ENCODE results near the gene SHD.
"Not testable (repeated sequence)": the region's sequence is repeated elsewhere in the genome, so short reads cannot be mapped to it uniquely, and the experiment has no call there.

The SHD gene, protein sequence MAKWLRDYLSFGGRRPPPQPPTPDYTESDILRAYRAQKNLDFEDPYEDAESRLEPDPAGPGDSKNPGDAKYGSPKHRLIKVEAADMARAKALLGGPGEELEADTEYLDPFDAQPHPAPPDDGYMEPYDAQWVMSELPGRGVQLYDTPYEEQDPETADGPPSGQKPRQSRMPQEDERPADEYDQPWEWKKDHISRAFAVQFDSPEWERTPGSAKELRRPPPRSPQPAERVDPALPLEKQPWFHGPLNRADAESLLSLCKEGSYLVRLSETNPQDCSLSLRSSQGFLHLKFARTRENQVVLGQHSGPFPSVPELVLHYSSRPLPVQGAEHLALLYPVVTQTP

DNA sequence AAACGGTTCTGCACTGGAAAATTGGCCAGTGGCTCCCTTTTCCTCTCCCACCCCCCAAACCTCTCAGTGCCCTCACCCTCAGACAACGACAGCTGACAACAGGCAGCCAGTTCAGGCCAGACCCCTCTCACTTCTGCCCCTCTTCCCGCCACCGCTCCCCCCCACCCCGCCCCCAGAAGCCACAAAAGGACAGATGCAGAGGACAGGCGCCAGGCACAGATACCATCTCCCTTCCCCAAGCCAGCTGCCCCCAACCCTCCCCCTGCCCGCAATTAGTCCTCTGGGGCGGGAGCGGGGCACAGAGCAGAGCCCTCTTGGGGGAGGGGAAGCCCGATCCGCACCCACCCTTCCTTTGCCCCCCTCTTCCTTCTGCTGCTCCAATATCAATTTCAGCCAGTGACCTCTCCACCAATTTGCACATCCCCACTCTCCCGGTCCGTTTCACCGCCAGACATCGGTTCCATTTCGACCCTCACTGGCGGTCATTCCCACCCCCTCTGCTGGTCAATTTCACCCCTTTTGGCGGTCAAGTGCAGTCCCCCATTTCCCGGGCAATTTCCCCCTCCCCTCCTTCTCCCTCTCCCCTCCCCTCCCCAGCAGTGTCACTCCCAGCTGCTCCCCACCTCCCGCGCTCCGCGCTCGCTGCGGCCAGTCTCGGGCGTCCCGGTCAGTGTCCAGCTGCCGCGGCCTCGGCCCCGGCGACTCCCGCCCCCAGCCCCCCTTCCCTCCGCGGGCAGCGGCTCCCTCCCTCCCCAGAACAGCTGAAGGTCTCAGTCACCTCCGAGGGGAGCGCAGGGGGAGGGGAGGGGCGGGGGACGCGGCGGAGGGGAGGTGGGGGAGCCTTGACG is at the start of gene SHD:
SHD (plus strand) TSS at position 848 of the 848 bp plus-strand sequence. CDS start 798 bp downstream, outside the sequence.
- peak; percentile 22 for DNase-seq

DNA sequence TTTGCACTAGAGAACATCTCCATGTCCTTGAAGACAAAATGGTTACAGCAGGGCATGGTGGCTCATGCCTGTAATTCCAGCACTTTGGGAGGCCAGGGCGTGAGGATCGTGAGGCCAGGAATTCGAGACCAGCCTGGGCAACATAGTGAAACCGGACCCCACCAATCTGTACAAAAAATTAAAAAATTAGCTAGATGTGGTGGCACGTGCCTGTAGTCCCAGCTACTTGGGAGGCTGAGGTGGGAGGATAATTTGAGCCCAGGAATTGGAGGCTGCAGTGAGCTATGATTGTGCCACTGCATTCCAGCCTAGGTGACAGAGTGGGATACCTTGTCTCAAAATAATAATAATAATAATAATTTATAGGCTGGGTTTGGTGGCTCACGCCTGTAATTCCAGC is 48.8 kb upstream of the SHD start:
- not testable (repeated sequence) for DNase-seq

DNA sequence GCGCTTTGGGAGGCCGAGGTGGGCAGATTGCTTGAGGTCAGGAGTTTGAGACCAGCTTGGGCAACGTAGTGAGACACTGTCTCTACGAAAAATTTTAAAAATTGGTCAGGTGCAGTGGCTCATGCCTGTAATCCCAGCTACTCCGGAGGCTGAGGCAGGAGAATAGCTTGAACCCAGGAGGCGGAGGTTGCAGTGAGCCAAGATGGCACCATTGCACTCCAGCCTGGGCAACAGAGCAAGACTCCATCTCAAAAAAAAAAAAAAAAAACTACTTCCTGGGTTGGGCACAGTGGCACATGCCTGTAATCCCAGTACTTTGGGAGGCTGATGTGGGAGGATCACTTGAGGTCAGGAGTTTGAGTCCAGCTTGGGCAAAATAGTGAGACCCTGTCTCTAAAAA is 47.5 kb upstream of the SHD start:
- not testable (repeated sequence) for DNase-seq

DNA sequence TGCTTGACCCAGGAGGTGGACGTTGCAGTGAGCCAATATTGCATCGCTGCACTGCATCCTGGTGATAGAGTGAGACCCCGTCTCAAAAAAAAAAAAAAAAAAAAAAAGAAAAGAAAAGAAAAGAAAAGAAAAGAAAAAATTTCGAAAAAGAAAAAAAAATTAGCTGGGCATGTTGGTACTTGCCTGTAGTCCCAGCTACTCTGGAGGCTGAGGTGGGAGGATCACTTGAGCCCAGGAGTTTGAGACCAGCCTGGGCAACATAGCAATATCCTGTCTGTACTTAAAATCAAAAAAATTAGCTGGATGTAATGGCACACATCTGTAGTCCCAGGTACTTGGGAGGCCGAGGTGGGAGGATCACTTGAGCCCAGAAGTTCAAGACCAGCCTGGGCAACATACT is 46.9 kb upstream of the SHD start:
- DNase-seq, result not testable (repeated sequence)

DNA sequence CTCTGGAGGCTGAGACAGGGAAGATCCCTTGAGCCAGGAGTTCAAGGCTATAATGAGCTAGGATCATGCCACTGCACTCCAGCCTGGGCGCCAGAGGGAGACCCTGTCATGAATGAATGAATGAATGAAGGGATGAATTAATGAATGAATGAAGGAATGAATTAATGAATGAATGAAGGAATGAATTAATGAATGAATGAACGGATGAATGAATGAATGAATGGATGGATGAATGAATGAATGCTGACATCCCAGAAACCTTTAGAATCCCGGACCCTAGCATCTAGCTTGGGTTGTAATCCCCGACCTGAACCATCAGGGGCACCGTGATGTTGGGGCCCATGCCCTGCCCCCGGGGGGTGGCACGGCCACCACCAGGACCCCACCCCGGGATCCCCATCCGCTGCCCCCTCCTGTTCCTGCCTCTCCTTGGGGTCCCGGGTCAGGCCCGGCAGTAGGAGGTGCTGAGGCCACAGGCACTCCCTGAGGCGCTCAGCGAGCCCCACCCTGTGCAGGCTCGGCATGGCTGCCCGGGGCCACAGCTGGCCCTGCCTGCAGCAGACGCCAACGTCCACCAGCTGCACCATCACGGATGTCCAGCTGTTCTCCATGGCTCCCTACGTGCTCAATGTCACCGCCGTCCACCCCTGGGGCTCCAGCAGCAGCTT is 46.3 kb upstream of the SHD start:
- no peak for DNase-seq

DNA sequence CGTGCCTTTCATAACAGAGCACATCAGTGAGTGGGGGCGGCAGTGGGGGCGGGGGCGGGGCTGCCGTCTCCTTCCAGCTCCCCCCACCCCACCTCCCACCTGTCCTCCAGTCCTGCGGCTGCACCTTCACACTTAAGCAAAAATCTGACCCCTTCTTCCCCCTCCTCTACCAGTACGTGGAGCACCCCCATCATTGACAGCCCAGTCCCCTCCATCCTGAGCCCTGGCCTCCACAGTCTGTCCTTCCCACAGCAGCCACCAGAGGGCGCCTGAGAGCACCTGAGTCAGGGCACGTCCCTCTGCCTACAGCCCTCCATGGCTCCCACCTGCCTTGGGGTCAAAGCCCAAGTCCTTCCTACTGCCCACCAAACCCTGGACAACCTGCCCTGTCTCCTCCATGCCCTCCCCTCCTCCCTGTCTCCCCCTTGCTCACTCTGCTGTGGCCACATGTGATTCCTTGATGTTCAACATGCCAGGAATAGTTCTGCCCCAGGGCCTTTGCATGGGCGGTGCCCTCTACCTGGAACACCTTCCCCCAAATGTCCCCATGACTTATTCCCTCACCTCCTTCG is 45.7 kb upstream of the SHD start:
- DNase-seq, result no peak

DNA sequence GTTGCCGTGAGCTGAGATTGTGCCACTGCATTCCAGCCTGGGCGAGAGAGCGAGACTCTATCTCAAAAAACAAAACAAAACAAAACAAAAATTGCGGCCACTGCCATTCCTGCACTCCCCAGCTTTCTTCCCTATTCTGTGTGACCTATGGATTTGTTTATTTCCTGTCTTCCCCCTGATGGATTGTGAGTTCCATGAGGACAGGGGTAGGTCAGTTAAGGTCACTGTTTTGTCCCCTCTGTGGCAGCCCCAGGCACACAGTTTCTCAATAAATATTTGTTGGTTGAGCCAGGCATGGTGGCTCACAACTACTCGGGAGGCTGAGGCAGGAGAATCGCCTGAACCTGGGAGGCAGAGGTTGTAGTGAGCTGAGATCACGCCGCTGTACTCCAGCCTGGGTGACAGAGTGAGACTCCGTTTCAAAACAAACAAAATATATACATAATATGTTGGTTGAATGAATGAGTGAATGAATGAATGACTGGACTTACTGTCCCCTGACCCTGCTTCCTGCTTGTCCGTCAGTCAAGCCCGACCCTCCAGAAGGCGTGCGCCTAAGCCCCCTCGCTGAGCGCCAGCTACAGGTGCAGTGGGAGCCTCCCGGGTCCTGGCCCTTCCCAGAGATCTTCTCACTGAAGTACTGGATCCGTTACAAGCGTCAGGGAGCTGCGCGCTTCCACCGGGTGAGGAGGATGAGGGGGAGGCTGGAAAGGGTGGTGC is 44.8 kb upstream of the SHD start:
- DNase-seq, result no peak

DNA sequence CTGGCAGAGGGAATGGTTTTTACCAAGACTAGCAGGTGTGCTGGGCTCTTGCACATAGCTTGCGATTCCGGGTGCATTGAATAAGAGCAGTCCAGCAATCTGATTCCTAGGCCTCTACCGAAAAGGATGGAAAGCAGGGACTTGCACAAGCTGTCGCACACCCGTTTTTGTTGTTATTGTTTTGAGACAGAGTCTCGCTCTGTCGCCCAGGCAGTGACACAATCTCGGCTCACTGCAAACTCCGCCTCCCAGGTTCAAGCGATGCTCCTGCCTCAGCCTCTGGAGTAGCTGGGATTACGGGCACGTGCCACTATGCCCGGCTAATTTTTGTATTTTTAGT is 44.2 kb upstream of the SHD start:
- no peak for DNase-seq

DNA sequence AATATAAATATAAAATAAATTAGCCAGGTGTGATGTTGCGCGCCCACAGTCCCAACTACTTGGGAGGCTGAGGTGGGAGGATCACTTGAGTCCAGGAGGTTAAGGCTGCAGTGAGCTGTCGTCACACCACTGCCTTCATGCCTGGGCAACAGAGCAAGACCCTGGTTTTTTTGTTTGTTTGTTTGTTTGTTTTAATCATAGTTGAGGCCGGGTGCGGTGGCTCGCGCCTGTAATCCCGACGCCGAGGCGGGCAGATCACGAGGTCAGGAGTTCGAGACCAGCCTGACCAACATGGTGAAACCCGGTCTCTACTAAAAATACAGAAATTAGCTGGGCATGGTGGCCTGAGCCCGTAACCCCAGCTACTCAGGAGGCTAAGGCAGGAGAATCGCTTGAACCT is 41.6 kb upstream of the SHD start:
- DNase-seq, result not testable (repeated sequence)

DNA sequence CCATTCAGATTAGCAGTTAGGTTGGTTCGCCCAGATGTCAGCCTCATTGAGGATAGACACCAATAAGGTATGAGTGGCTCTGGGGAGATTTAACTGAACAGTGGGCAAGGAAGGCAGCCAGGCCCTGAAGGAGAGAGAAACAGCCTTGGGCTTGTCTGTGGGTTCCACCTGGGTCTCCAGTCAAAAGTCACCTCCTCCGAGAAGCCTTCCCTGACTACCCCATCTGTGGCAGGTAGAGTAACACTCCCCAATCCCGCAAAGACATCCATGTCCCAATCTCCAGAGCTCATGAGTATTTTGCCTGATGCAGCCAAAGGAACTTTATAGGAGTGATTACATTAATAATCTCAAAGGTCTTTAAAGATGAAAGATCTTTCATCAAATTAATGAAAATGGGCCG is 40.2 kb upstream of the SHD start:
- no peak for DNase-seq

DNA sequence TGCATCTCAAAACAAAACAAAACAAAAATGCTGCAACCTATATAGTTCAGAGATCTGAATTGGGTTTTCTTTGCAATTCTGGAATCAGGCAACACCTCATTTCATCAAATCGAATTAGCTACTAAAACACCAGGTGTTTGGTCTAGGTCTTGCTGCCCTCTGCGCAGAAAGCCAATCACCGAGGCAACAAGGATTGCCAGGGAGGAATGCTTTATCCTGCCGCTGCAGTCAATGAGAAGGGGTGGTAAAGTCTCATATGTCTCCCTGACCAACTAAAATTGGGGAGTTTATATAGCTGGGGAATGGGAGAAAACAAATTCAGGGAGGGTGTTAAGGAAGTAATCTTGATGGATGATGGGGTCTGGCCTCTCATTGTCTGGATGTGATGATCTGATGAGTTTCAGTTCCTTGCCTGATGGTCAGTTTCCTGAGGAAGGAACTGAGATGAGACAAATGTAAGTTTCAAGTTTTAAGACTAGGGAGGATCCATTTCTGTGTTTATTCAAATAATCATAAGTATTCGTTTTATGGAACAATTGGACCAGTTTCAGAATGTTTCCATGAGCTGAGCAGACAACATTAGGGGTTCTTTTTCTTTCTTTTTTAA is 37.1 kb upstream of the SHD start:
- DNase-seq, result no peak

DNA sequence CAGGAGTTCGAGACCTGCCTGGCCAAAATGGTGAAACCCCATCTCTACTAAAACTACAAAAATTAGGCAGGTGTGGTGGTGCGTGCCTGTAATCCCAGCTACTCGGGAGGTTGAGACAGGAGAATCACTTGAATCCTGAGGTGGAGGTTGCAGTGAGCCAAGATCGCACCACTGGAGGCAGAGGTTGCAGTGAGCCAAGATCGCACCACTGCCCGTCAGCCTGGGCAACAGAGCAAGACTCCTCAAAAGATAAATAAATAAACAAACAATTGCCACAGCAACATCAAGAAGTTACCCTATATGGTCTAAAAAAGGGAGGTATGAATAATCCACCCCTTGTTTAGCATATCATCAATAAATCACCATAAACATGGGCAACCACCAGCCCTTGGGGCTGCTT is 33.1 kb upstream of the SHD start:
- DNase-seq, result not testable (repeated sequence)

DNA sequence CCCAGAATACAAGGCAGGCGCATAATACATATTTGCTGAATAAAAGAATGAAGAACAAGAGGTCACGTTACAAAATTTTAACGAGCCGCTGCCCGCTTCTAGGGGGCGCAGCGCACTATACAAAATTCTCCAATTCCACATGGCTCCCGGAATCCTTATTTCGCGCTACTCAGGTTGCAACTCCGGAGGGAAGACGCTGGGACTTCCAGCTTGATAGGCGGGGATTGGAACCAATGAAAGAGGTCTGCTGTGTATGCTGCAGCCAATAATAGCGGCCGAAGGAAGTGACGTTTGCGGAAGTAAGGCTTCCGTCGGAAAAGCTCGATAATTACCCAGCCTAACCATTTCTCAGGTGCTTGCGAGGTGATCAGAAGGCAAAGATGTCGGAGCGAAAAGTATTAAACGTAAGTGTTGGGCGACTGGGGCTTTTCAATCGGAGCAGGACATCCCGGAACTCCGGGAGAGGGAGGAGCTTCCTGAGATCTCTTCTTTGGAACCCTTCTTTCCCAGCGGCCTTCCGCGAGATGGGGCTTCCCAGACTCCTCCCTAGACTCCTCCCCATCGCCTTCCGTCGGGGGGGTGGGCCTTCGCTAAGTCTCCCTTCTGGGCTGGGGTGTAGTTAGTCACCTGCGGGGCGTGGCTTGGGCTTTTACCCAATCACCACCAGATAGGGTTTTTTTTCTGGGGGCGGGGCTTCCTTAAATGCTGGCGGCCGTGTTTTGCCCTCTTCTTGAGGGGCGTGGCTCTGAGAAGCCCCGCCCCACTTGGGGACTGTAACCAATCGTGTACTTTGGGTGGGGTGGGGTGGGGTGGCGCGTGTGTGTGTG is 32.1 kb upstream of the SHD start, which contains the start of gene YJU2:
YJU2 (plus strand) TSS at position 314 of the 827 bp plus-strand sequence; CDS start at position 381, 67 bp downstream.
- DNase-seq, result peak; percentile 98

DNA sequence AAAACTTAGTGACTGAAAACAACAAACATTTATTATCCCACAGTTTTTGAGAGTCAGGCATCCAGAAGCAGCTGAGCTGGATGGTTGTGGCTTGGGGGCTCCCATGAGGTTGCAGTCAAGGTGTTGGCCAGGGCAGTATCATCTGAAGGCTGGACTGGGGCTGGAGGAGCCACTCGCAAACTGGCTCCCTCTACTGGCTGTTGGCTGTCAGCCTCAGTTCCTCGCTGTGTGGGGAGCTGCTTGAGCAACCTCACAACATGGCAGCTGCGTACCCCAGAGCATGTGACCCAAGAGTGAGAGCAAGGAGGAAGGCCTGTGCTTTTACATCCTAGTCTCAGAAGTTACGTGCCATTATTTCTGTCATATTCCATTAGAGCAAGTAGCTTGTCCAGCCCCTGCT is 22.5 kb upstream of the SHD start:
- DNase-seq, result no peak

DNA sequence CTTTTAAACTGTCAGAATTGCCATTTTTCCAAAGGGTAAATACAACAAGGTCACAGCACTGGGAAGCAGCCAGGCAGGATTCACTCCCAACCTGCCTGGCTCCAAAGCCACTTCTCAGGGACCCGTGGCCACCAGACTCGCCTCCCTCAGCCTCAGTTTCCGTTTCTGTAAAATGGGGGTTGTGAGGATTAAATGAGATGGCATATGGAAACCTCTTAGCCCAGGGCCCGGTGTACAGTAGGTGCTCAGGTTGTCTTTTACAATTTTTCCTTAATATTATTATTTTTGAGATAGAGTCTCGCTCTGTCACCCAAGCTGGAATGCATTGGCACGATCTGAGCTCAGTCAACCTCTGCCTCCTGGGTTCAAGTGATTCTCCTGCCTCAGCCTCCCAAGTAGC is 22.0 kb upstream of the SHD start:
- no peak for DNase-seq

DNA sequence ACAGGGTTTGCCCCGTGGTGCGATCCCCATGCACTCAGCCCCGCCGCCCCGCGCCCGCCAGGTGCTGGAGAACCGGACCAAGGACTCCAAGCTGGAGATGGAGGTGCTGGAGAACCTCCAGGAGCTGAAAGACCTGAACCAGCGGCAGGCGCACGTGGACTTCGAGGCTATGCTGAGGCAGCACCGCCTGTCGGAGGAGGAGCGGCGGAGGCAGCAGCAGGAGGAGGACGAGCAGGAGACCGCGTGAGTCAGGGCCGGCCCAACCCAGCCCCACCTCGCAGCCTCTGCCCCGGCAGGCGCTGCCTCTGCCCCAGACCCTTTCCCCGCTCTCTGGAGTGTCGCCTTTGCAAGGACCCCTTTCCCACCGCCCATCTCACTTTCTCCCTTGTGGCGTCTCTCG is 20.9 kb upstream of the SHD start:
- no peak for DNase-seq

DNA sequence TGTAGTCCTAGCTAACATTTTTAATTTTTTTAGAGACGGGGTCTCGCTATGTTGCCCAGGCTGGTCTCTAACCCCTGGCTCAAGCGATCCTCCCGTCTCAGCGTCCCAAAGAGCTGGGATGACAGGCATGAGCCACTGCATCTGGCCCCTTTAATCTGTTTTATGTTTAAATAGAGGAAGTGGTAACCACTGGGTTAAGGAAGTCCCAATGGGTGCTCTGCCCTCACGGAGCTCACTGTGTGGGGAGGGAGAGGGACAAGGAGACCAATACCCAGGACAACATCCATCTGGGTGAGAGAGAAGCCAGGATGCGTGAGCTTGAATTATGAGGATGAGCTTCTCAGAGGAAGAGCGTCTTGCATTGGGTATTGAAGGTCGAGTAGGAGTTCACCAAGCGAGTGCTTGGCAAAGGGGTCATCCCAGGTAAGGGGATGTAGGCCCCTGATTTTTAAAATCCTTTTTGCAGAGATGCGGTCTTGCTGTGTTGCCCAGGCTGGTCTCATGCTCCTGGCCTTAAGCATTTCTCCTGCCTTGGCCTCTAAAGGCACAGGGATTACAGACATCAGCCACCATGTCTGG is 18.4 kb upstream of the SHD start:
- no peak for DNase-seq

DNA sequence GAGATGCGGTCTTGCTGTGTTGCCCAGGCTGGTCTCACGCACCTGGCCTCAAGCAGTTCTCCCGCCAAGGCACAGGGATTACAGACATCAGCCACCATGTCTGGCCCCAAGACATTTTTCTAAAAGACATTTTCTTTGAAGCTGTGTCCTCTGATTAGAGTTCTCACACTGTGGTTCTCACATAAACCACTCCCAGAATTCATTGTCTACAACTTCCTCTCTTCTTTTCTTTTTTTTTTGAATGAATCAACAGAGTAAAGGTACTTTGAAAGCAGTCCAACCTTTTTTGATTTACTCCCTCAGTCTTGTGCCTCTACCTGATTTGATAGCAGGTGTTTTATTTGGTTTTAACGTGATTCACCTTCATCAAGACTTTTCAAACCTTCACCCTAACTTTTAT is 14.3 kb upstream of the SHD start:
- no peak for DNase-seq

DNA sequence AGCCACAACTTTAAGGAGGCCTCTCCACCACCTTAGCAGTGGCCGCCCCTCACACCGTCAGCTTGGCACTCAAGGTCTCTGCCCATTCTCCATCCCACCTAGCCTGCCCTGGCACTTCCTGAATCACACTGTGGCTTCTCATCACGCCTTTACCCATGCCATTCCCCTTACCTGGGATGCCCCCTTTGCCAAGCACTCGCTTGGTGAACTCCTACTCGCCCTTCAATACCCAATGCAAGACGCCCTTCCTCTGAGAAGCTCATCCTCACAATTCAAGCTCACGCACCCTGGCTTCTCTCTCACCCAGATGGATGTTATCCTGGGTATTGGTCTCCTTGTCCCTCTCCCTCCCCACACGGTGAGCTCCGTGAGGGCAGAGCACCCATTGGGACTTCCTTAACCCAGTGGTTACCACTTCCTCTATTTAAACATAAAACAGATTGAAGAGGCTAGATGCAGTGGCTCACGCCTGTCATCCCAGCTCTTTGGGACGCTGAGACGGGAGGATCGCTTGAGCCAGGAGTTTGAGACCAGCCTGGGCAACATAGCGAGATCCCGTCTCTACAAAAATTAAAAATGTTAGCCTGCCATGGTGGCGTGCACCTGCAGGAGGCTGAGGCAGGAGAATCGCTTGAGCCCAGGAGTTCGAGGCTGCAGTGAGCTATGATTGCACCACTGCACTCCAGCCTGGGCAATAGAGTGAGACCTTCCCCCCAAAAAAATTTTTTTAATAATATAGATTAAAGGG is 12.6 kb upstream of the SHD start:
- no peak for DNase-seq

Data from DMS79 treated with DMSO at 0.1 percent for 48 hours (cell line).